ENCODE data around the gene INAVA.

The INAVA gene

DNA sequence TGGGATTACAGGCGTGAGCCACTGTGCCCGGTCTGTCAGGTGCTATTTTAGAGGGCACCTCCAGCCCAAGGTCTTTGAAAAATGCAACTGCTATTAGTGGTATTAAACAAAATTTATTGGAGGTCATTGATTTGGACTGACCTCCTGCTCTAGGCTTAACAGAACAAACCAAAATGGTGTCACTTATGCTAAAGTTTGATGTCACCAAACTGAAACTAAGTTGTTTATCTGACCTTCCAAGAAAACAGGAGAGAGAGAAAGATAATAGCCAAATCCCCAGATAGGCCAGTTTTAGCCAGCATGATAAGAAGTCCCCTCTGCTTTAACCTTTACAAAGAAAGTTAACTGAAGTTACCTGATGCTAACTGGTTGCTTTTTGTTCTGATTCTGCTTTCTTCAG, 8.1 kb upstream of the INAVA start:
- peaks cover 18% of the 10 kb centered on the region for H3F3A ChIP-seq (ENCODE audit: low read depth)
- peak overlapping the region; percentile 95 for H3K4me2 ChIP-seq (ENCODE audit: low read depth, low read length, poor library complexity, severe bottlenecking)
- H3K4me1 ChIP-seq (ENCODE audit: insufficient read depth, low read length, poor library complexity, severe bottlenecking), result peaks cover 76% of the 10 kb centered on the region
- H4K20me1 ChIP-seq (ENCODE audit: insufficient read depth, low read length, poor library complexity, severe bottlenecking), result no peaks in the 10 kb centered on the region
- H3K36me3 ChIP-seq (ENCODE audit: insufficient read depth, low read length), result no peaks in the 10 kb centered on the region
- peak overlapping the region; percentile 94 for H3K9ac ChIP-seq (ENCODE audit: low read depth, low read length, poor library complexity, severe bottlenecking)
- no peaks in the 10 kb centered on the region for H3K27me3 ChIP-seq (ENCODE audit: insufficient read depth, low read length, poor library complexity, severe bottlenecking)
- peak overlapping the region; percentile 80 for H3K4me3 ChIP-seq (ENCODE audit: low read length, poor library complexity, severe bottlenecking)
- TF ChIP-seq, protein P1, sequence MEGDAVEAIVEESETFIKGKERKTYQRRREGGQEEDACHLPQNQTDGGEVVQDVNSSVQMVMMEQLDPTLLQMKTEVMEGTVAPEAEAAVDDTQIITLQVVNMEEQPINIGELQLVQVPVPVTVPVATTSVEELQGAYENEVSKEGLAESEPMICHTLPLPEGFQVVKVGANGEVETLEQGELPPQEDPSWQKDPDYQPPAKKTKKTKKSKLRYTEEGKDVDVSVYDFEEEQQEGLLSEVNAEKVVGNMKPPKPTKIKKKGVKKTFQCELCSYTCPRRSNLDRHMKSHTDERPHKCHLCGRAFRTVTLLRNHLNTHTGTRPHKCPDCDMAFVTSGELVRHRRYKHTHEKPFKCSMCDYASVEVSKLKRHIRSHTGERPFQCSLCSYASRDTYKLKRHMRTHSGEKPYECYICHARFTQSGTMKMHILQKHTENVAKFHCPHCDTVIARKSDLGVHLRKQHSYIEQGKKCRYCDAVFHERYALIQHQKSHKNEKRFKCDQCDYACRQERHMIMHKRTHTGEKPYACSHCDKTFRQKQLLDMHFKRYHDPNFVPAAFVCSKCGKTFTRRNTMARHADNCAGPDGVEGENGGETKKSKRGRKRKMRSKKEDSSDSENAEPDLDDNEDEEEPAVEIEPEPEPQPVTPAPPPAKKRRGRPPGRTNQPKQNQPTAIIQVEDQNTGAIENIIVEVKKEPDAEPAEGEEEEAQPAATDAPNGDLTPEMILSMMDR (conservative IDR thresholded peaks at IDR 0.05; ENCODE audit: low read length), result no peak
- TF ChIP-seq EZH2phosphoT487 (IDR thresholded peaks at IDR 0.05; ENCODE audit: borderline replicate concordance), result no peak
- H3K9me2 ChIP-seq (replicated peaks; ENCODE audit: low read depth, low read length), result no peaks in the 10 kb centered on the region
- no peaks in the 10 kb centered on the region for H3K9me3 ChIP-seq (ENCODE audit: insufficient read depth, low read depth, low read length)
- H3K79me2 ChIP-seq (ENCODE audit: insufficient read depth, low read length), result peaks cover 37% of the 10 kb centered on the region
- no peak overlapping the region for H2AFZ ChIP-seq (ENCODE audit: low read length)

DNA sequence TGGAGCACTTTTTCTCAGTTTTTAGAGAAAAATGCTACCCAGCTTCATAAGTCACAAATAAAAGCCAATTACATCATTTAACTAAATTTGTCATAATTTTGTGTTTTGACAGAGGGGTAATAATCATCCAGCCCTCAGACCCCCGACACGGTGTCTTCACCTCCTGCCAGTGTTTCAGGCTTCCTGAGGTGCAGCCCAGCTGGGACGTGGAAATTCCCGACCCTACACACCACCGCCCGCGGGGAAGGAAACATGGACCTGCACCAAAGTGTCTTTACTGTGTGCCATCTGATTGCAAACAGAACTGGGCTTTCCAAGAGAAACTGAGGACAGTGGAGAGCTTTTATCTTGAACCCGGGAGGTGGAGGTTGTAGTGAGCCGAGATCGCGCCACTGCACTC, 7.7 kb upstream of the INAVA start:
- H4K20me1 ChIP-seq (ENCODE audit: insufficient read depth, low read length, poor library complexity, severe bottlenecking), result no peaks in the 10 kb centered on the region
- peaks cover 18% of the 10 kb centered on the region for H3F3A ChIP-seq (ENCODE audit: low read depth)
- TF ChIP-seq EZH2phosphoT487 (IDR thresholded peaks at IDR 0.05; ENCODE audit: borderline replicate concordance), result no peak
- TF ChIP-seq, protein P1 (conservative IDR thresholded peaks at IDR 0.05; ENCODE audit: low read length), result no peak
- no peaks in the 10 kb centered on the region for H3K27me3 ChIP-seq (ENCODE audit: insufficient read depth, low read length, poor library complexity, severe bottlenecking)
- H3K4me3 ChIP-seq (ENCODE audit: low read length, poor library complexity, severe bottlenecking), result peak overlapping the region; percentile 80
- no peaks in the 10 kb centered on the region for H3K9me3 ChIP-seq (ENCODE audit: insufficient read depth, low read depth, low read length)
- peak overlapping the region; percentile 95 for H3K4me2 ChIP-seq (ENCODE audit: low read depth, low read length, poor library complexity, severe bottlenecking)
- H3K9me2 ChIP-seq (replicated peaks; ENCODE audit: low read depth, low read length), result no peaks in the 10 kb centered on the region
- H2AFZ ChIP-seq (ENCODE audit: low read length), result no peak overlapping the region
- H3K4me1 ChIP-seq (ENCODE audit: insufficient read depth, low read length, poor library complexity, severe bottlenecking), result peaks cover 73% of the 10 kb centered on the region
- no peaks in the 10 kb centered on the region for H3K36me3 ChIP-seq (ENCODE audit: insufficient read depth, low read length)
- peak overlapping the region; percentile 94 for H3K9ac ChIP-seq (ENCODE audit: low read depth, low read length, poor library complexity, severe bottlenecking)
- H3K79me2 ChIP-seq (ENCODE audit: insufficient read depth, low read length), result peaks cover 37% of the 10 kb centered on the region

DNA sequence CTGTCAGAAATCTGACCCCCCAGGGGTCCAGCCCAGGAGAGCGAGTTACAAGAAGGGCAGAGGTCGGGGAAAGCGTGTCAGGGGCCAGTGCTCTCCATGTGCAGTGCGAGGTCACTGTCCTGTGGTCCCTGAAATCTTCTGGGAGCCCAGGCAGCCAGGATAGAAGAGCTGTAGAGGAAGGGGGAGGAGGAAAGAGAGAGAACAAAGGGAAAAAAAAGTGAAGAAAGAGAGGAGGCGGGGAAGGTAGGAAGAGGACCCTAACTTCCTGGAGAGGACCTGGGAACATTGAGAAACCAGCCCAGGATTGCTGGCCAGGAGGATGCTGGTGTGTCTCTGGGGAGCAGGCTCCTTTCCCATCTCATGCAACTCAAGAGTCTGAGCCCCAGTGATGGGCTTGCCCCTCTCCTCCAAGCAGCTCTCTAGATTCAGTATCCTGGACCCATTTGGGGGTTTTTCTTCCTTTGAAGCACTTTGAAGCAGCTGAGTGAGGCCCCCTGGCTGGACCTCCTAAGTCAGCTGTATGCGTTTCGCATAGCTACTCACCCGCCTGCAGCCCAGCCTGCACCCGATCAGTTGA, 6.8 kb upstream of the INAVA start:
- H3F3A ChIP-seq (ENCODE audit: low read depth), result peaks cover 18% of the 10 kb centered on the region
- H3K9me3 ChIP-seq (ENCODE audit: insufficient read depth, low read depth, low read length), result no peaks in the 10 kb centered on the region
- no peak overlapping the region for H2AFZ ChIP-seq (ENCODE audit: low read length)
- H4K20me1 ChIP-seq (ENCODE audit: insufficient read depth, low read length, poor library complexity, severe bottlenecking), result no peaks in the 10 kb centered on the region
- H3K27me3 ChIP-seq (ENCODE audit: insufficient read depth, low read length, poor library complexity, severe bottlenecking), result no peaks in the 10 kb centered on the region
- H3K4me3 ChIP-seq (ENCODE audit: low read length, poor library complexity, severe bottlenecking), result peak overlapping the region; percentile 80
- H3K4me1 ChIP-seq (ENCODE audit: insufficient read depth, low read length, poor library complexity, severe bottlenecking), result peaks cover 79% of the 10 kb centered on the region
- peak overlapping the region; percentile 95 for H3K4me2 ChIP-seq (ENCODE audit: low read depth, low read length, poor library complexity, severe bottlenecking)
- no peaks in the 10 kb centered on the region for H3K9me2 ChIP-seq (replicated peaks; ENCODE audit: low read depth, low read length)
- H3K79me2 ChIP-seq (ENCODE audit: insufficient read depth, low read length), result peaks cover 36% of the 10 kb centered on the region
- no peaks in the 10 kb centered on the region for H3K36me3 ChIP-seq (ENCODE audit: insufficient read depth, low read length)
- TF ChIP-seq EZH2phosphoT487 (IDR thresholded peaks at IDR 0.05; ENCODE audit: borderline replicate concordance), result no peak
- TF ChIP-seq, protein P1 (conservative IDR thresholded peaks at IDR 0.05; ENCODE audit: low read length), result no peak
- peak overlapping the region; percentile 94 for H3K9ac ChIP-seq (ENCODE audit: low read depth, low read length, poor library complexity, severe bottlenecking)
